ENCODE measurements around the gene MED29. TPM values are rescaled to one million over a fixed set of nuclear protein-coding genes. Genes with fewer than 3 reads are reported as not detected.

Gene MED29
- total and polyA plus RNA-seq, 2 of the 13 experiments (the other 11 are each of a cell fraction or from before 2014, with no cell fraction given): 14.0 to 19.7 TPM

DNA sequence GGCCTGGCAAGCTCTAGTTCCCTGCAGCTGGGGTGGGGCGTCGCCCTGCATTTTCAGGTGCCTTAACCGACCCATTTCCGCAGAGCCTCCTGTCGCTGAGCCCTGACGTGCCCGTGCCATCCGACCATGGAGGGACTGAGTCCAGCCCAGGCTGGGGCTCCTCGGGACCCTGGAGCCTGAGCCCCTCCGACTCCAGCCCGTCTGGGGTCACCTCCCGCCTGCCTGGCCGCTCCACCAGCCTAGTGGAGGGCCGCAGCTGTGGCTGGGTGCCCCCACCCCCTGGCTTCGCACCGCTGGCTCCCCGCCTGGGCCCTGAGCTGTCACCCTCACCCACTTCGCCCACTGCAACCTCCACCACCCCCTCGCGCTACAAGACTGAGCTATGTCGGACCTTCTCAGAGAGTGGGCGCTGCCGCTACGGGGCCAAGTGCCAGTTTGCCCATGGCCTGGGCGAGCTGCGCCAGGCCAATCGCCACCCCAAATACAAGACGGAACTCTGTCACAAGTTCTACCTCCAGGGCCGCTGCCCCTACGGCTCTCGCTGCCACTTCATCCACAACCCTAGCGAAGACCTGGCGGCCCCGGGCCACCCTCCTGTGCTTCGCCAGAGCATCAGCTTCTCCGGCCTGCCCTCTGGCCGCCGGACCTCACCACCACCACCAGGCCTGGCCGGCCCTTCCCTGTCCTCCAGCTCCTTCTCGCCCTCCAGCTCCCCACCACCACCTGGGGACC is 16.6 kb downstream of the MED29 start (continued):
- TF ChIP-seq, protein P1, sequence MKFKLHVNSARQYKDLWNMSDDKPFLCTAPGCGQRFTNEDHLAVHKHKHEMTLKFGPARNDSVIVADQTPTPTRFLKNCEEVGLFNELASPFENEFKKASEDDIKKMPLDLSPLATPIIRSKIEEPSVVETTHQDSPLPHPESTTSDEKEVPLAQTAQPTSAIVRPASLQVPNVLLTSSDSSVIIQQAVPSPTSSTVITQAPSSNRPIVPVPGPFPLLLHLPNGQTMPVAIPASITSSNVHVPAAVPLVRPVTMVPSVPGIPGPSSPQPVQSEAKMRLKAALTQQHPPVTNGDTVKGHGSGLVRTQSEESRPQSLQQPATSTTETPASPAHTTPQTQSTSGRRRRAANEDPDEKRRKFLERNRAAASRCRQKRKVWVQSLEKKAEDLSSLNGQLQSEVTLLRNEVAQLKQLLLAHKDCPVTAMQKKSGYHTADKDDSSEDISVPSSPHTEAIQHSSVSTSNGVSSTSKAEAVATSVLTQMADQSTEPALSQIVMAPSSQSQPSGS (CRISPR knock-in tag; IDR thresholded peaks at IDR 0.05): no peak
- TF ChIP-seq MED8 (CRISPR knock-in tag; IDR thresholded peaks at IDR 0.05; ENCODE audit: insufficient replicate concordance) (no peak), NFATC3 (CRISPR knock-in tag; IDR thresholded peaks at IDR 0.05) (no peak), PAWR (CRISPR knock-in tag; IDR thresholded peaks at IDR 0.05; ENCODE audit: borderline replicate concordance) (no peak), CAMTA2 (CRISPR knock-in tag; IDR thresholded peaks at IDR 0.05; ENCODE audit: borderline replicate concordance) (no peak), ZNF33A (CRISPR knock-in tag; IDR thresholded peaks at IDR 0.05; ENCODE audit: borderline replicate concordance) (no peak), POLR2G (IDR thresholded peaks at IDR 0.05; ENCODE audit: low read depth, low read length) (0 out of 2 replicates have a peak, but pooled peaks have one; percentile 6)
- TF ChIP-seq, protein P2, sequence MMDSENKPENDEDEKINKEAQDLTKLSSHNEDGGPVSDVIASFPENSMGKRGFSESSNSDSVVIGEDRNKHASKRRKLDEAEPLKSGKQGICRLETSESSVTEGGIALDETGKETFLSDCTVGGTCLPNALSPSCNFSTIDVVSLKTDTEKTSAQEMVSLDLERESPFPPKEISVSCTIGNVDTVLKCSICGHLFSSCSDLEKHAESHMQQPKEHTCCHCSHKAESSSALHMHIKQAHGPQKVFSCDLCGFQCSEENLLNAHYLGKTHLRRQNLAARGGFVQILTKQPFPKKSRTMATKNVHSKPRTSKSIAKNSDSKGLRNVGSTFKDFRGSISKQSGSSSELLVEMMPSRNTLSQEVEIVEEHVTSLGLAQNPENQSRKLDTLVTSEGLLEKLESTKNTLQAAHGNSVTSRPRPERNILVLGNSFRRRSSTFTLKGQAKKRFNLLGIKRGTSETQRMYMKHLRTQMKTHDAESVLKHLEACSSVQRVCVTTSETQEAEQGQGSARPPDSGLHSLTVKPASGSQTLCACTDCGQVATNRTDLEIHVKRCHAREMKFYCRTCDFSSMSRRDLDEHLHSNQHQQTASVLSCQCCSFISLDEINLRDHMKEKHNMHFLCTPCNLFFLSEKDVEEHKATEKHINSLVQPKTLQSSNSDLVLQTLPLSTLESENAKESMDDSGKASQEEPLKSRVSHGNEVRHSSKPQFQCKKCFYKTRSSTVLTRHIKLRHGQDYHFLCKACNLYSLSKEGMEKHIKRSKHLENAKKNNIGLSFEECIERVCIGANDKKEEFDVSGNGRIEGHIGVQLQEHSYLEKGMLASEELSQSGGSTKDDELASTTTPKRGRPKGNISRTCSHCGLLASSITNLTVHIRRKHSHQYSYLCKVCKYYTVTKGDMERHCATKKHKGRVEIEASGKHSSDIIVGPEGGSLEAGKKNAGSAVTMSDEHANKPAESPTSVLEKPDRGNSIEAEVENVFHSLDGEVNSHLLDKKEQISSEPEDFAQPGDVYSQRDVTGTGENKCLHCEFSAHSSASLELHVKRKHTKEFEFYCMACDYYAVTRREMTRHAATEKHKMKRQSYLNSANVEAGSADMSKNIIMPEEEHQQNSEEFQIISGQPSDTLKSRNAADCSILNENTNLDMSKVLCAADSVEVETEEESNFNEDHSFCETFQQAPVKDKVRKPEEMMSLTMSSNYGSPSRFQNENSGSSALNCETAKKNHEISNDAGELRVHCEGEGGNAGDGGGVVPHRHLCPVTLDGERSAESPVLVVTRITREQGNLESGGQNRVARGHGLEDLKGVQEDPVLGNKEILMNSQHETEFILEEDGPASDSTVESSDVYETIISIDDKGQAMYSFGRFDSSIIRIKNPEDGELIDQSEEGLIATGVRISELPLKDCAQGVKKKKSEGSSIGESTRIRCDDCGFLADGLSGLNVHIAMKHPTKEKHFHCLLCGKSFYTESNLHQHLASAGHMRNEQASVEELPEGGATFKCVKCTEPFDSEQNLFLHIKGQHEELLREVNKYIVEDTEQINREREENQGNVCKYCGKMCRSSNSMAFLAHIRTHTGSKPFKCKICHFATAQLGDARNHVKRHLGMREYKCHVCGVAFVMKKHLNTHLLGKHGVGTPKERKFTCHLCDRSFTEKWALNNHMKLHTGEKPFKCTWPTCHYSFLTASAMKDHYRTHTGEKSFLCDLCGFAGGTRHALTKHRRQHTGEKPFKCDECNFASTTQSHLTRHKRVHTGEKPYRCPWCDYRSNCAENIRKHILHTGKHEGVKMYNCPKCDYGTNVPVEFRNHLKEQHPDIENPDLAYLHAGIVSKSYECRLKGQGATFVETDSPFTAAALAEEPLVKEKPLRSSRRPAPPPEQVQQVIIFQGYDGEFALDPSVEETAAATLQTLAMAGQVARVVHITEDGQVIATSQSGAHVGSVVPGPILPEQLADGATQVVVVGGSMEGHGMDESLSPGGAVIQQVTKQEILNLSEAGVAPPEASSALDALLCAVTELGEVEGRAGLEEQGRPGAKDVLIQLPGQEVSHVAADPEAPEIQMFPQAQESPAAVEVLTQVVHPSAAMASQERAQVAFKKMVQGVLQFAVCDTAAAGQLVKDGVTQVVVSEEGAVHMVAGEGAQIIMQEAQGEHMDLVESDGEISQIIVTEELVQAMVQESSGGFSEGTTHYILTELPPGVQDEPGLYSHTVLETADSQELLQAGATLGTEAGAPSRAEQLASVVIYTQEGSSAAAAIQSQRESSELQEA (CRISPR knock-in tag; IDR thresholded peaks at IDR 0.05; ENCODE audit: not compliant biosample characterization): no peak
- TF ChIP-seq, protein P3, sequence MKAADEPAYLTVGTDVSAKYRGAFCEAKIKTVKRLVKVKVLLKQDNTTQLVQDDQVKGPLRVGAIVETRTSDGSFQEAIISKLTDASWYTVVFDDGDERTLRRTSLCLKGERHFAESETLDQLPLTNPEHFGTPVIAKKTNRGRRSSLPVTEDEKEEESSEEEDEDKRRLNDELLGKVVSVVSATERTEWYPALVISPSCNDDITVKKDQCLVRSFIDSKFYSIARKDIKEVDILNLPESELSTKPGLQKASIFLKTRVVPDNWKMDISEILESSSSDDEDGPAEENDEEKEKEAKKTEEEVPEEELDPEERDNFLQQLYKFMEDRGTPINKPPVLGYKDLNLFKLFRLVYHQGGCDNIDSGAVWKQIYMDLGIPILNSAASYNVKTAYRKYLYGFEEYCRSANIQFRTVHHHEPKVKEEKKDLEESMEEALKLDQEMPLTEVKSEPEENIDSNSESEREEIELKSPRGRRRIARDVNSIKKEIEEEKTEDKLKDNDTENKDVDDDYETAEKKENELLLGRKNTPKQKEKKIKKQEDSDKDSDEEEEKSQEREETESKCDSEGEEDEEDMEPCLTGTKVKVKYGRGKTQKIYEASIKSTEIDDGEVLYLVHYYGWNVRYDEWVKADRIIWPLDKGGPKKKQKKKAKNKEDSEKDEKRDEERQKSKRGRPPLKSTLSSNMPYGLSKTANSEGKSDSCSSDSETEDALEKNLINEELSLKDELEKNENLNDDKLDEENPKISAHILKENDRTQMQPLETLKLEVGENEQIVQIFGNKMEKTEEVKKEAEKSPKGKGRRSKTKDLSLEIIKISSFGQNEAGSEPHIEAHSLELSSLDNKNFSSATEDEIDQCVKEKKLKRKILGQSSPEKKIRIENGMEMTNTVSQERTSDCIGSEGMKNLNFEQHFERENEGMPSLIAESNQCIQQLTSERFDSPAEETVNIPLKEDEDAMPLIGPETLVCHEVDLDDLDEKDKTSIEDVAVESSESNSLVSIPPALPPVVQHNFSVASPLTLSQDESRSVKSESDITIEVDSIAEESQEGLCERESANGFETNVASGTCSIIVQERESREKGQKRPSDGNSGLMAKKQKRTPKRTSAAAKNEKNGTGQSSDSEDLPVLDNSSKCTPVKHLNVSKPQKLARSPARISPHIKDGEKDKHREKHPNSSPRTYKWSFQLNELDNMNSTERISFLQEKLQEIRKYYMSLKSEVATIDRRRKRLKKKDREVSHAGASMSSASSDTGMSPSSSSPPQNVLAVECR (CRISPR knock-in tag; IDR thresholded peaks at IDR 0.05; ENCODE audit: borderline replicate concordance): no peak
- TF ChIP-seq, protein P4, sequence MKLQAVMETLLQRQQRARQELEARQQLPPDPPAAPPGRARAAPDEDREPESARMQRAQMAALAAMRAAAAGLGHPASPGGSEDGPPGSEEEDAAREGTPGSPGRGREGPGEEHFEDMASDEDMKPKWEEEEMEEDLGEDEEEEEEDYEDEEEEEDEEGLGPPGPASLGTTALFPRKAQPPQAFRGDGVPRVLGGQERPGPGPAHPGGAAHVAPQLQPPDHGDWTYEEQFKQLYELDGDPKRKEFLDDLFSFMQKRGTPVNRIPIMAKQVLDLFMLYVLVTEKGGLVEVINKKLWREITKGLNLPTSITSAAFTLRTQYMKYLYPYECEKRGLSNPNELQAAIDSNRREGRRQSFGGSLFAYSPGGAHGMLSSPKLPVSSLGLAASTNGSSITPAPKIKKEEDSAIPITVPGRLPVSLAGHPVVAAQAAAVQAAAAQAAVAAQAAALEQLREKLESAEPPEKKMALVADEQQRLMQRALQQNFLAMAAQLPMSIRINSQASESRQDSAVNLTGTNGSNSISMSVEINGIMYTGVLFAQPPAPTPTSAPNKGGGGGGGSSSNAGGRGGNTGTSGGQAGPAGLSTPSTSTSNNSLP (IDR thresholded peaks at IDR 0.05; ENCODE audit: low read depth, low read length): no peak

All from HepG2 (cell line).